HL-60/S4 (cell line): ENCODE measurements around the gene AOAH.
"Not testable (repeated sequence)": the region's sequence is repeated elsewhere in the genome, so short reads cannot be mapped to it uniquely, and the experiment has no call there.

Experiments used
- in situ Hi-C: fragments of 300-500 bp; cut with MboI; formaldehyde crosslinking; loops from 2 replicates; pipeline ENCODE4 v1.14.3; 2022; ENCODE audit warnings: low sequenced_read_pairs

The AOAH gene

DNA sequence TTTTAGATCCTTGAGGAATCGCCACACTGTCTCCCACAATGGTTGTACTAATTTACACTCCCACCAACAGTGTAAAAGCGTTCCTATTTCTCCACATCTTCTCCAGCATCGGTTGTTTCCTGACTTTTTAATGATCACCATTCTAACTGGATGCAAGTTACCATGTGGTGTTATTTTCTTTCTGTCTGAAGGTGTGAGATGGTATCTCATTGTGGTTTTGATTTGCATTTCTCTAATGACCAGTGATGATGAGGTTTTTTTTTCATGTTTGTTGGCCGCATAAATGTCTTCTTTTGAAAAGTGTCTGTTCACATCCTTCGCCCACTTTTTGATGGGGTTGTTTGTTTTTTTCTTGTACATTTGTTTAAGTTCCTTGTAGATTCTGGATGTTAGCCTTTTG is 20.4 kb downstream of the AOAH start:
- in situ Hi-C loops = not testable (repeated sequence)

DNA sequence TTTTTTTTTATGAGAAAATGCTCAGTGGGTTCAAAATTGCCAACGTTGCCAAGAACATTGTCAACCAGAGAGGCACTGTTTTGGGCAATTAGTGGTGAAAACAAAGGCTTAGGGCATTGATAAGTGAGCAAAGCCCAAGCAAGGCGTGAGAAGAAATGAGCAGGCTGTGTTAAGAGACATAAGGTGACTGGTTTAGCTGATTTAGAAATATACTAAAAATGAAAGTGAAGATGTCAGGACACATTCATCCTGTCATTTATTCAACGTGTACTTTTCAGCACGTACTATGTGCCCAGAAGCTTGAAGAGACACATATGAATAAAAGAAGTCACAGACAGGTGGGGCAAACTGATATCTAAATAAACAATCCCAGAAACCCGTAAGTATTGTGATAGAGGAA is 31.8 kb downstream of the AOAH start:
- in situ Hi-C loops = no loop called here

GRCh38 chr7:36691983-36692382 is 32.3 kb downstream of the AOAH start:
- in situ Hi-C loops = no loop called here

DNA sequence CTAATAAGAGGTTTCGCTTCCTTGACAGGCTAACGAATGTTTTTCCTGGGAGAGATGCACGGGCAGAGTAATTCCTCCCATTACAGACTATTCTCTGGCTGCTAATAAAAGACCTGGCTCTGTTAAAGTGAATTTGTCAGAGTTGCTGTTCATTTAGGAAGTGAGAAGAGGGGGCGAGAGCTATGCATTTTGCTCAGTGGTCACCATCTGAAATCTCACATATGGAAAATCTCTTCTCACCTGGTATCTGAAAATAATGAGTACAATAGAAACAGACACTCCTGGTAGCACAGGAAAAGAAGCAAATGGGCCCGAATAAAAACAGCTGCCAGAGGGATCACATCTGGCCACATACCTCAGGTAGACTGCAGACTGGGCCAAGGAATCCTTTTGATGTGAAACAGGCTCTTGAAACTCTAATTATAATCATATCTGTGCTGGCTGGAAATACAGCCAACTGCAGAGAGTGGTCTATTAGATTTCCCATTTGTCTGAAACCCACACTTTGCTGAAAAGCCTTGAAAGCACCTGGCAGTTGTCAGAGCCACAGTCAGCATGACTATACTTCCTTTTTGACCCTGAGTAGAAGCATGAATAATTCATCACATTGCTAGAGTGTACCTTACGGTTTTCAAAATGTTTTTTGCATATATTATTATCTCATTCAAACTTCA is 33.6 kb downstream of the AOAH start:
- in situ Hi-C loops = no loop called here

GRCh38 chr7:36690041-36690440 is 34.3 kb downstream of the AOAH start:
- in situ Hi-C loops = no loop called here

- in situ Hi-C loops = no loop called here
Measured at GRCh38 chr7:36686499-36686898, 37.8 kb downstream of the AOAH start.

DNA sequence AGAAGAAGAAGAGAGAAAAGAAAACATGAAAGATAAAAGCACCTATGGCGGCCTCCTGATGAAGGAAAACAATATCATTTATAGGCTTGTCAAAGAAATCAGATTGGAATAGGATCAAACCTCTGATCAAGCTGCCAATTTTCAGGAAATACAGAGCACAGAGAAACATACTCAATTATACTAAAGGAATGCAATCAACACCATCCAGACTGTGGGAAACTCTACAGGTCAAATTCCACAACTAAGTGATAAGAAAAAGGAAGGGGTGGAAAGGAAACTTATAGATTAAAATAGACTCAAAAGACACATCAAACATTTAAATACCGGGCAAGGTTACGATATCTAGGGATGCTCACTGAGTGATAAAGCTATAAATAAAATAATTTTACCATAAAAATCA is 39.3 kb downstream of the AOAH start:
- in situ Hi-C loops = no loop called here

GRCh38 chr7:36683695-36684357 is 40.5 kb downstream of the AOAH start:
- in situ Hi-C loops = no loop called here

- in situ Hi-C loops = no loop called here
Measured at GRCh38 chr7:36683111-36683510, 41.2 kb downstream of the AOAH start.

DNA sequence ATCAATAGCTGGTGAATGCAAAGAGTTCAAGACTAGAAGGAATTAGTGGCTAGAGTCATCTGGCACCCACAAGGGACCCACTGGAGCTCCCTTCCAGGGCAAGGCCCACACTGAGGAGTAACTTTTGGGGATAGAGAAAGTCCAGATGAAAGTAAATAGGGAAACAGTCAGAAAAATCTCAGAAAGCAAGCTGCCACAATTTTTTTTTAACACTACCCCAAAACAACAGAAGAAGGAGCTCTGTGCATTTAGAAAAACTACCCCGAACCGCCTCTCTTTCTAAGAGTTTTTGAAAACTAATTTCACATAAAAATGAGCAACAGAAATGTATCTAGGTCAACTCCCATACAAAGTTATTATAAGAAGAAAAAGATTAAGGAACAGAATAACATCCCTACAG is 42.2 kb downstream of the AOAH start:
- in situ Hi-C loops = no loop called here

DNA sequence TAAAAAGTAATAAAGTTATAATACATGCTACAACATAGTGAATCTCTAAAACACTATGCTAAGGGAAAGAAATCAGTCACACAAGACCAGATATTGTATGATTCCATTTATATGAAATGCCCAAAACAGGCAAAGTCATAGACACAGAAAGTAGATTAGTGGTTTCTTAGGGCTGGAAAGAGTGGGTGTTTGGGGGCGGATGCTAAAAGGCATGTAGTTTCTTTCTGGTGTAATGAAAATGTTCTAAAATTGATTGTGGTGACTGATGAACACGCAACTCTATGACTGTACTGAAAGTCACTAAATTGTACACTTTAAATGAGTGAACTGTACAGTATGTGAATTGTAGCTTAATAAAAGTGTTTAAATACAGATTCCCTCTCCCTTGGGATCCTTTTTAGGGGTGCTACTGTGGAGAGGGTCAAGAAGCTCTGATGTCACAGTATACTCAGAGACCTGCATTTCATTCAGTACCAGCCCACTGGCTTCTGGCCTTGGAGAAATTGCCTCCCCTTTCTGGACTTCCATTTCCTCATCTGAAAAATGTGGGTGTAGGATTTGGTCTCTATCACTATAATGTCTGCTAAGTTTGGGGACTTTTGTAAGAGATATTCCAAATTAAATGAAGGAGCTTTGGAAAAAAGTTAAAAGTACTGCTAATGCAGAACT is 46.4 kb downstream of the AOAH start:
- in situ Hi-C loops = no loop called here

DNA sequence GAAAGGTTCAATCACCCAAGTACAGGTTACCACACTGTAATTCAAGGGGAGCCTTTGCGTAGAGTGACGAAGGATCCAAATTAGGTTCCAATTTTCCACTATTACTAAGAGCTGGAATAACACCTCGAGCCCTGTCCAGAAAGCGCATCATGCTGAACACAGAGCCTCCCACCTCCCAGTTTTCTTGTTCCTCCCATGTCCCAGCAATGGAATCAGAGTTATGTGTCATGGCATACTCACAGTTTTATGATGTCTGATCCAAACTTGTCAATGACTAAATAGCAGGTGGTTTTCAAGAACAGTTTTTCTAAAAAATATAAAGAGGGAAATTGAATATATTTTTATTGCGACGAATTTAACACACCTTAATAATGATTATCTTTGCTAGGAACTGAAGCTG is 50.6 kb downstream of the AOAH start:
- in situ Hi-C loops = loop anchor here (25.0 kb wide), 2 partner anchors 186 to 514 kb away; no protein-coding TSS in a partner anchor

DNA sequence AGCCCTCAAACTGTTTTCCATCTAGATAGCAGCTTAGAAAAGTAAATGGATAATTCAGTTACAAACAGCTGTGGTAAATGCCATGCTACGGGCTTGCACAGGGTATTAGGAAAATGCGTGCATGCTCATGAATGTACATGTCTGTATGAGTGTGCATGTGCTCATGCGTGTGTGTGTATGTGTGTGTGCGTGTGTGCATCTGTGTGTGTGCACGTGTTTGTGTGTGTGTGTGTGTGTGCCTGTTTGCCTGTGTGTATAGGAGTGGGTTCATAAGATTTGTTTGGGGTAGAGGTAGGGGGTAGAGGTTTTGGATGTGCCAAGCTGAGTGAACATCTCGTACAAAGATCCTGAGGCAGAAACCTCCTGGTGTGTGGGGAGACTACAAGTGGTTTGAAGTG is 52.9 kb downstream of the AOAH start:
- in situ Hi-C loops = loop anchor here (25.0 kb wide), 2 partner anchors 184 to 516 kb away; no protein-coding TSS in a partner anchor

- in situ Hi-C loops = loop anchor here (25.0 kb wide), 2 partner anchors 184 to 516 kb away; no protein-coding TSS in a partner anchor
Measured at GRCh38 chr7:36670585-36671431, 53.5 kb downstream of the AOAH start.

DNA sequence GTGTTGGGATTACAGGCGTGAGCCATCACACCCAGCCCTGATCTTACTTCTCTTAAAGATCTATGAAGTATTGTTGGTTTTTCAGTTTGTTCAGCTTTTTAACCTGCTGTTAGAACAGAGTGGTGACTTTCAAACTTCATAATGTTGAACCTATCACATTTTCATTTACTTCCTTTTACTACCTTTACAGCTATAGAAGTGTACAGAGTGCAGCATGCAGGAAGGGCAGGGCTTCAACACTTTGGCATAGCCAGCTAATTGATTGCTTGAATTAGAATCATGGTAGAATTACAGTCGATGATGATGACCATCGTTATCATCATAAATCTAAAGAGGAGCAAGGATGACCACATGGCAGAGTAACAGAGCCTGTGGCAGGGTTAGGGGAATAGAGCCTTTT is 55.5 kb downstream of the AOAH start:
- in situ Hi-C loops = loop anchor here (25.0 kb wide), 2 partner anchors 181 to 519 kb away; no protein-coding TSS in a partner anchor

DNA sequence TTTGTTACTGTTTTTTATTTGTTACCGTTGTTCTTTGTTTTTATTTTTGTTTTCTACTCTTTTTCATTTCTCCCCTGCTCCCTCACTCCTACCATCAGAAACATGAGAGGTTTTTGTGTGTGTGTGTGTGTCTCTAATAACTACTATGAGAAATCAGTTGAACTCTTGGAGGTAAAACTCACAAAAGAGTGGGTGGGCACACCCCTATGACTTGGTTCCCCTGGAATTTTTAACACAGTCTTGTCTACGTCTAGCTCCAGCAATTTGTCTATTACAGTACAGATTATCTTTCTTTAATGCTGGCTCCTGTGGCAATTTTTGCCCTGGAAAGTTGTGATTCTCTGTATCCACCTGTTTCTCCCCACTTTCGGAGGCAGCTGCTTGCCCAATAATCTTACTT is 56.2 kb downstream of the AOAH start:
- in situ Hi-C loops = loop anchor here (25.0 kb wide), 2 partner anchors 181 to 519 kb away; no protein-coding TSS in a partner anchor

- in situ Hi-C loops = loop anchor here (25.0 kb wide), 2 partner anchors 180 to 520 kb away; no protein-coding TSS in a partner anchor
Measured at GRCh38 chr7:36667007-36667745, 57.1 kb downstream of the AOAH start.

GRCh38 chr7:36663481-36663880 is 60.8 kb downstream of the AOAH start:
- in situ Hi-C loops = loop anchor here (25.0 kb wide), 2 partner anchors 176 to 524 kb away; no protein-coding TSS in a partner anchor

DNA sequence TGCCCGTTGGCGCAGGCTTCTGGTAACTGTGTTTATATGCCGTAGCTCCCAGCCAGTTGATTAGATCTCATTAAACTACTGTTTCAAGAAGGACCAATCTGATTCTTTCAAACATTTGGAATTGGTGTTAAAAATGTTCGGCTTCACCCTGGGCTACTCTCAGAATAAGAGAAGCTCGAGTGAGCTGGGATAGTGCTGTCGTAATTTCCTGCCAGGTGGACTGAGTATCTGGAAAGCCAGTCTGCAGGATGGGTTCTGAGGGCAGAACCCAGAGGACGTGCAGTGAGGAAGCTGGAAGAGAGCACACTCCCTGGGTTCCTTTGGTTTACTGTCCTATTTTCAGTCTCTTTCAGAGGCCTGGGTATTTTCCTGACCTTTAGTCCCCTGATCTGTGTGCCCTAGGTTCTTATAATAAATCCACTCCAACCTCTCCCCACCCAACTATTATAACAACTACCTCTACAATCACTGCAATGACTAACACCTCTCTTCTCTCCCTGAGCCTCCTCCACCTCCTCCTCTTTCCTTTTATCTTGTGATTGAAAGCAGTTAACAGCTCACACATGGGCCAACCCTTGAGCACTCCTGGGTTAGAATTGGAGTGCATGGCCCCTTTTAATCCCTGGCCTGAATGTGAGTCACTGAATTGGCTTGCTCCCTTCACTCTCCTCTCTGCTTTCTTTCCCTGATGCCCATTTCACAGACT is 63.0 kb downstream of the AOAH start:
- in situ Hi-C loops = loop anchor here (25.0 kb wide), 2 partner anchors 174 to 526 kb away; no protein-coding TSS in a partner anchor
